Epithelial cell of esophagus (primary cell): ENCODE measurements around the gene TUBA1C.
"Not testable (repeated sequence)": the region's sequence is repeated elsewhere in the genome, so short reads cannot be mapped to it uniquely, and the experiment has no call there.

Experiments
- DNase-seq: peaks from one replicate; pipeline ENCODE4 v3.0.0; 2010; ENCODE audit warnings: low read depth
- H3K4me3 ChIP-seq: 2 replicates; pipeline ENCODE4 v1.5.1; 2011; ENCODE audit warnings: mild to moderate bottlenecking, low read length, control low read depth
- CTCF ChIP-seq: IDR thresholded peaks from 2 replicates; pipeline ENCODE4 v1.5.1; 2011; ENCODE audit warnings: low read depth, mild to moderate bottlenecking, low read length, control low read depth, inconsistent platforms; ENCODE audit not compliant: insufficient read depth; ENCODE audit errors: missing control alignments

The TUBA1C gene

GRCh38 chr12:49304161-49304560, 39.3 kb downstream of the TUBA1C start:
- DNase-seq, result no peak
- TF ChIP-seq CTCF, result no peak
- H3K4me3 ChIP-seq, result no peak overlapping the region

- TF ChIP-seq CTCF, result no peak
- no peak for DNase-seq
- no peak overlapping the region for H3K4me3 ChIP-seq
Measured at GRCh38 chr12:49305762-49306510, 41.1 kb downstream of the TUBA1C start.

- DNase-seq, result no peak
- no peak for TF ChIP-seq CTCF
- no peak overlapping the region for H3K4me3 ChIP-seq
Measured at GRCh38 chr12:49309386-49309785, 44.5 kb downstream of the TUBA1C start.

- not testable (repeated sequence) for DNase-seq, H3K4me3 ChIP-seq
Measured at GRCh38 chr12:49310451-49311000, 45.6 kb downstream of the TUBA1C start.

GRCh38 chr12:49314811-49315210, 49.9 kb downstream of the TUBA1C start:
- no peak overlapping the region for H3K4me3 ChIP-seq
- DNase-seq, result no peak
- no peak for TF ChIP-seq CTCF

GRCh38 chr12:49317118-49317517, 52.2 kb downstream of the TUBA1C start:
- DNase-seq, H3K4me3 ChIP-seq: not testable (repeated sequence)

- not testable (repeated sequence) for DNase-seq, H3K4me3 ChIP-seq
Measured at GRCh38 chr12:49320411-49321103, 55.7 kb downstream of the TUBA1C start.

GRCh38 chr12:49322367-49322707, 57.5 kb downstream of the TUBA1C start:
- no peak for TF ChIP-seq CTCF
- H3K4me3 ChIP-seq, result peak overlapping the region; percentile 72
- DNase-seq, result no peak
